Measurements from ENCODE around the gene PACC1.
A peak's percentile ranks its signal among the peaks of the same experiment; 100 is the strongest.
"Not testable (repeated sequence)": the region's sequence is repeated elsewhere in the genome, so short reads cannot be mapped to it uniquely, and the experiment has no call there.

PACC1 gene

DNA sequence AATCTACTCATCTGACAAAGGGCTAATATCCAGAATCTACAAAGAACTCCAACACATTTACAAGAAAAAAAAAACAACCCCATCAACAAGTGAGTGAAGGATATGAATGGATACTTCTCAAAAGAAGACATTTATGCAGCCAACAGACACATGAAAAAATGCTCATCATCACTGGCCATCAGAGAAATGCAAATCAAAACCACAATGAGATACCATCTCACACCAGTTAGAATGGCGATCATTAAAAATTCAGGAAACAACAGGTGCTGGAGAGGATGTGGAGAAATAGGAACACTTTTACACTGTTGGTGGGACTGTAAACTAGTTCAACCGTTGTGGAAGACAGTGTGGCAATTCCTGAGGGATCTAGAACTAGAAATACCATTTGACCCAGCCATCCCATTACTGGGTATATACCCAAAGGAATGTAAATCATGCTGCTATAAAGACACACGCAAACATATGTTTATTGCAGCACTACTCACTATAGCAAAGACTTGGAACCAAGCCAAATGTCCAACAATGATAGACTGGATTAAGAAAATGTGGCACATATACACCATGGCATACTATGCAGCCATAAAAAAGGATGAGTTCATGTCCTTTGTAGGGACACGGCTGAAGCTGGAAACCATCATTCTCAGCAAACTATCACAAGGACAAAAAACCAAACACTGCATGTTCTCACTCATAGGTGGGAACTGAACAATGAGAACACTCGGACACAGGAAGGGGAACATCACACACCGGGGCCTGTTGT, 18.8 kb downstream of the PACC1 start:
- DNase-seq: not testable (repeated sequence)

GRCh38 chr1:212388985-212389716, 25.5 kb downstream of the PACC1 start:
- no peak for DNase-seq

GRCh38 chr1:212386029-212386428, 28.7 kb downstream of the PACC1 start:
- DNase-seq: no peak

- no peak for DNase-seq
Measured at GRCh38 chr1:212381397-212382035, 33.2 kb downstream of the PACC1 start.

DNA sequence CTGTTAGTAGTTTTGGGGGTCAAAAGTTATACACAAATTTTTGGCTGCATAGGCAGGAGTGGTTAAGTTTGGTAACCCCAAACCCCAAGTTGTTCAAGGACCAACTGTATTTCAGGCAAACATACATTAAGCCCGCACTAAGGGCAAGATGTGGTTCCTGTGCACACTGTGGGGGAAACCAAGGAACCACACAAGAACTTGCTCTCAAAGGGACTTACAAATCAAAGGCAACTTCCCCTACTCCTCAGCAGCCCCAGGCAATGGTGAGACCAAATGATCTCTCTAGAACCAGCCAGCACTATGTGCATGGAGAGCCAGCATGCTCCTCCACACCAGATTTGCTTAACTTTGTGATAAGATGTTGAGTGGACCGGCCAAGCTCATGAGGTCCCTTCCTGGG, 35.3 kb downstream of the PACC1 start:
- DNase-seq: no peak

- no peak for DNase-seq
Measured at GRCh38 chr1:212377644-212378043, 37.0 kb downstream of the PACC1 start.

GRCh38 chr1:212375986-212376385, 38.7 kb downstream of the PACC1 start:
- no peak for DNase-seq

DNA sequence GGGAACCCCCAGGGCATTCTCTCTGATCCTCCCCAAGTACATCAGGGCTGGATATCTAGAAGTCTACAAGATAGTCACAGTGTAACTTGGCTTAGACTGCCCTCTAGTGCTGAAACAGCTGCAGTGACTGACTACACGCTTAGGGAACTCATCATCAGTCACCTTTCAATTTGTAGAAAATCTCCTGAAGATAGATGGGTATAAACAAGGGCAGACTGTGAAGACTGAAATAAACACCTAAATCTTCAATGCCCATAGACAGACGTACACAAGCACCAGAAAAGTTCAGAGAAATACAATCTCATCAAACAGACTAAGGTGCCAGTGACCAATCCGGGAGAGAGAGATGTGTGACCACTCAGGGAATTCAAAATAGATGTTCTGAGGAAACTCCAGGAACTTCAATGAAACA, 46.6 kb downstream of the PACC1 start:
- DNase-seq: peak; percentile 64

DNA sequence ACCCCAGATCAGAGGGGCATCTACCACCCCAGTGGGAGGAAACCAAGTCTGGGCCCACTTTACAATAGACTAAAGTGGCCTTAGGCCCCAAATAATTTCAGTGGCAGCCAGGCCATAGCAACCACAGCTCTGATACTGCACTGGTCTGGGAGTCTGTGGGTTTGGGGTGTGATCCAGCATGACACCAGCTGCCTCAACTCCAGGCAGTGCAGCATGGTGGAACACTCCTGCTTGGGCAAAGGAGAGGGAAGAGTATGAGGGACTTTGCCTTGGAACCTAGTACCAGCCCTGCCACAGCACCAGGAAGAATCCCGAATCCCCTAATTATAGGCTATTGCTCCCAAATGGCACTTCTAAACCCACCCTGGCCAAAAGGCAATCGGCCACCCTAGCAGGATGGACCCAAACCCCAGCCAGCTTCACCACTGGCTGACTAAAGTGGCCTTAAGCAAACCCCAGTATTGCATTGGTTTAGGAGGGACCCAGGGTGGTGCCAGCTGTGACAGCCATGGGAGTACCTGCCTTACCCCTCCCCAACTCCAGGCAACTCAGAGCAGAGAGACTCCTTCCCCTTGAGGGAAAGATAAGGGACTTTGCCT, 47.1 kb downstream of the PACC1 start:
- DNase-seq: no peak

GRCh38 chr1:212366901-212367300, 47.8 kb downstream of the PACC1 start:
- no peak for DNase-seq

DNA sequence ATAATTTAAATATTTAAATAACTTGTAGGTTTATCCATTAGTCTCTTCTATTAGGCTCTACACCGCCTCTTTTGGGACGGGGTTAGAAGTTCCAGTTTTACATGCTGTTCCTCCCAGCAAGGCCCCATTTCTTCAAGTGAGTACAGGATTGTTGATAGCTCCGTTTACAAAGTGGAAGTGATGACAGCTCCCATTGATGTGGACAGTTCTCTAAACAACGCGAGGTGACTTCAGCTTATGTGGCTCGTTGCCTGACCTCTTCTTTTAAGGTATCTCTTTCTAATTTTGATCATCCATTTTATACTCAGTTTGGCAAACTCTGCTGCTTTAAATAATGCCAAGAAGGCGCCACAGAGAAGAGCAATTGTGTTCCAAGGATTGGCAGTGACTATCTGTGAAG, 49.7 kb downstream of the PACC1 start:
- DNase-seq: no peak

DNA sequence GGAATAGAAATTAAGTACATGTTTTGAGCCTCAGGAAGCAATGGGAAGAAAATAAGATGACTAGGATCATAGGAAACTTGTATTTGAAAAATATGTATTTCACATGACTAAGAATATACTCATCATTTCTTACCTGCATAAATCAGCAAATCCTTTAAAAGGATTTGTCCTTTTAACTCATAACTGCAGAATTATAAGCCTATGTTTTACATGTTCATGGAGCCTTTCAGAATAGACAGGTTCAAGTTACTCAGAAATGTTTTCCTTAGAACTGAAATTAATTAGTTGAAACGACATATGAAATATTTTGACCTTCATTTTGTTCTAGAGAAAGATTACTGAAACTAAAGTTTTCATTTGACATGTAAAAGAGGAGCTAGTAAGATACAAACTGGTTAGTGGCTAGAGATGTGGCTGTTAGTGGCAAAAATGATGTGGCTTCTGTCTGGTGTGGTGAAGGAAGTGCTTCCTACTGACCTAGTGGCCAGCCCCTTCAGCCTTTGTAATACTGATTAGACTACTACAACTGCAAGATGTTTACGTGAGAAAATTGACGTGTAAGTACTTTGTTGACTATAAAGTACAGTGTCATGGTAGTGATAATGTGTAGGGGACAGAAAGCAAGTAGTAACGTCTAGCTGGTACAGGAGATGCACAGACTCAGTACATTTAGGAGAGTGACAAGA, 54.7 kb downstream of the PACC1 start:
- no peak for DNase-seq

DNA sequence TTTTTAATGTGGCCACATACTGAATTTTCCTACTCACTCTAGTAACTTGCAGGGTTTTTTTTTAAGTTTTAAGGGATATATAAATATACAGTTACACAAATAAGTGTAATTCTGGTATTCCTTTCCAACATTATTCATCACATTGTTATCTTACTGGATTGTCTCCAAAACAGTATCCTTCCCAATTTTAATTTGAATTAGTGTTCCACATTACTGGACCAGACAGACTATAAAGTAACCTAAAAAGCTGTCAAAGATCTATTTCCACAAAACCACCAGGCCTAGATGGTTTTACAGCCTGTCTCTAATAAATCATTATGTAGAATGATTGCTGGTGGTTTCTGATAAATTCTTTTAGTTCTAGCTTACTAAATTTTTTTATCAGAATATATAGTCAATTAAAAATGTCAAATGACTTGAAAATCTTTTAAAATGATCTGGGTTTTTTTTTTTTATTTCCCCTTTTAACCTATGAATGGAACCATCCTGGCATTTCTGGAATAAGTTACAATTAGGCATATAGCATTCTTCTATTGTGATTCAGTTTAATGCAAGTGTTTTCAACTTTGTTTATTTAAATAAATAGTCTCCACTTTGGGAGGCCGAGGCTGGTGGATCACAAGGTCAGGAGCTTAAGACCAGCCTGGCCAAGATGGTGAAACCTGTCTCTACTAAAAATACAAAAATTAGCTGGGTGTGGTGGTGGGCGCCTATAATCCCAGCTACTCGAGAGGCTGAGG, 59.3 kb downstream of the PACC1 start:
- DNase-seq: no peak

- no peak for DNase-seq
Measured at GRCh38 chr1:212354464-212354863, 60.2 kb downstream of the PACC1 start.

DNA sequence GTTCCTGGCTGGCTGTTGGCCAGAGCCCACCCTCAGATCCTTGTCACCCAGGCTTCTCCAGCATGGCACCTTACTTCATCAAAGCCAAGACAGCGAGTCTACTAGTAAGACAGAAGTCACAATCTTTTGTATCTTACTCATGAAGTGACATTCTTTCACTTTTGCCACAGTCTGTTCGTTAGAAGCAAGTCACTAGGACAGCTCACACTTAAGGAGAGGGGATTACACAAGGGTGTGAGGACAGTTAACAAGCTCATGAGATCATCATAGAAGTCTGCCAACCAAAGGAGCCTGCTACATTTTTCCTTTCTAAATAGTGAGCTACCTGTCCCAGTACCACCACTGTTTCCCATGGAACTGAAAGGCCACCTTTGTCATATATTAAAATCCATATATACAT, 61.5 kb downstream of the PACC1 start:
- no peak for DNase-seq

DNA sequence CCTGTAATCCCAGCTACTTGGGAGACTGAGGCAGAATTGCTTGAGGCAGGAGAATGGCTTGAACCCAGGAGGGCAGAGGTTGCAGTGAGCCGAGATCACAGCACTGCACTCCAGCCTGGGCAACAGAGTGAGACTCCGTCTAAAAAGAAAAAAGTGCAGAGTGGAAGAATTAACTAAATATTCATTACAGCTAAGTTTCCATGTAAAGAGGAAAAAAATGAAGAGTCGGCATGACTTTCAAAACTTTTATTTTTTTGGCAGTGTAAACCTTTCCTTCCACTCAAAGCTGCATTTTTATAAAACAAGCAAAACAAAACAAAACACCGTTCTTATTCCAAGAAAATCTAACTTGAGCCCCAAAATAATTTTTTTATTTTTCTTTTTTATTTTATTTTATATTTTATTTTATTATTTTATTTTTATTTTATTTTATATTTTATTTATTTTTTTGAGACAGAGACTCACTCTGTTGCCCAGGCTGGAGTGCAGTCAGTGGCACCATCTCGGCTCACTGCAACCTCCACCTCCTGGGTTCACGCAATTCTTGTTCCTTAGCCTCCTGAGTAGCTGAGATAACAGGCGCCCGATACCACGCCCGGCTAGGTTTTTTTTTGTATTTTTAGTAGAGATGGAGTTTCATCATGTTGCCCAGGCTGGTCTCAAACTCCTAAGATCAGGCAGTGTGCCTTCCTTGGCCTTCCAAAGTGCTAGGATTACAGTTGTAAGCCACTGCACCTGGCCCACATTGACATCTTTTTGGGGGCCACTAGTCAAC, 62.9 kb downstream of the PACC1 start:
- DNase-seq: no peak

GRCh38 chr1:212346601-212347000, 68.1 kb downstream of the PACC1 start:
- no peak for DNase-seq

DNA sequence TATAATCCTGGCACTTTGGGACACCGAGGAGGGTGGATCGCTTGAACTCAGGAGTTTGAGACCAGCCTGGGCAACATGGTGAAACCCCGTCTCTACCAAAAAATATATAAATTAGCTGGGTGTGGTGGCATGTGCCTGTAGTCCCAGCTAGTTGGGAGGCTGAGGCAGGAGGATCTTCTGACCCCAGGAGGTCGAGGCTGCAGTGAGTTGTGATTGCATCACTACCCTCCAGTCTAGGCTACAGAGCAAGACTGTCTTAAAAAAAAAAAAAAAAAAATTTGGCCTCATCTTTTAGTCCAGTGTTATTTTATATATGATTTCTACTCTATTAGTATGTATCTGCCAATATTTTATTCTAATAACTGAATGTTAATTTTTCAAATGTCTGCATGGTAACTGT, 69.8 kb downstream of the PACC1 start:
- DNase-seq: no peak

GRCh38 chr1:212341090-212341489, 73.6 kb downstream of the PACC1 start:
- DNase-seq: no peak

DNA sequence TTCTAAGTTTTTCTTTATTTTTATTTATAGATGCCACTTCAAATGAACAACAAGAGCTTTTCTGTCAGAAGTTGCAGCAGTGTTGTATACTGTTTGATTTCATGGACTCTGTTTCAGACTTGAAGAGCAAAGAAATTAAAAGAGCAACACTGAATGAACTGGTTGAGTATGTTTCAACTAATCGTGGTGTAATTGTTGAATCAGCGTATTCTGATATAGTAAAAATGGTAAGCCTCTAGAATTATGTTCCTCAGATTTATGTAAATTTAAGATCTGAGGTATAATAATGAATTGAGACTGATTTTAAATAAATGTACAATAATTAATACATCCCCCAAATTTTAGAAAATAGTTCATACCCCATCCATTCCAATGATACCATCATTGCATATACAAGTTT, 85.6 kb downstream of the PACC1 start:
- DNase-seq: no peak

GRCh38 chr1:212328248-212328647, 86.4 kb downstream of the PACC1 start:
- no peak for DNase-seq

GRCh38 chr1:212326541-212326940, 88.1 kb downstream of the PACC1 start:
- DNase-seq: no peak

Measured in kidney glomerular epithelial cell (primary cell).